Common myeloid progenitor, CD34-positive (primary cell): ENCODE measurements around the gene ARHGEF16.

Experiments
- CTCF ChIA-PET: fragments of 350-600 bp; sonication (Branson Sonifier 250); formaldehyde crosslinking; loops from one replicate; lab custom pipeline; 2021; ENCODE audit warnings: antibody characterized with exemption; lab: Charles Lee
- POLR2A ChIA-PET: fragments of 350-600 bp; sonication (Branson Sonifier 250); formaldehyde crosslinking; loops from one replicate; lab custom pipeline; 2021; ENCODE audit warnings: antibody characterized with exemption; lab: Charles Lee
- DNase-seq, 3 donors: peaks; one replicate each; pipeline versions ENCODE4 v3.0.0 to v3.0.0-alpha.2; 2013
- H3K27ac ChIP-seq, 2 experiments: 1 replicate in 1 of 2; 2 replicates in 1 of 2; pipeline ENCODE4 v1.7.0; 2013; ENCODE audit warnings: inconsistent platforms in 2 of 2, low read length in 2 of 2, mild to moderate bottlenecking in 2 of 2, low read depth in 1 of 2, moderate library complexity in 1 of 2; ENCODE audit not compliant: severe bottlenecking in 2 of 2, insufficient read depth in 1 of 2, poor library complexity in 1 of 2
- H3K27me3 ChIP-seq, 5 experiments: replicated peaks in 2 of 5; 1 replicate in 3 of 5; 2 replicates in 2 of 5; pipeline versions ENCODE4 v1.6.1 to v1.7.0; 2013; ENCODE audit warnings: low read length in 4 of 5, mild to moderate bottlenecking in 2 of 5, moderate library complexity in 2 of 5, inconsistent platforms in 1 of 5; ENCODE audit not compliant: insufficient read depth in 5 of 5, control insufficient read depth in 4 of 5
- H3K36me3 ChIP-seq, 4 experiments: 1 replicate in 2 of 4; 2 replicates in 2 of 4; pipeline versions ENCODE4 v1.6.1 to v1.7.0; 2013; ENCODE audit warnings: low read length in 3 of 4, control low read depth in 1 of 4, mild to moderate bottlenecking in 1 of 4; ENCODE audit not compliant: control insufficient read depth in 4 of 4, insufficient read depth in 4 of 4
- H3K4me1 ChIP-seq, 4 experiments: 1 replicate in 3 of 4; 2 replicates in 1 of 4; pipeline versions ENCODE4 v1.6.1 to v1.7.1; 2013; ENCODE audit warnings: low read length in 3 of 4, mild to moderate bottlenecking in 3 of 4, control low read depth in 1 of 4, inconsistent platforms in 1 of 4, moderate library complexity in 1 of 4; ENCODE audit not compliant: control insufficient read depth in 4 of 4, insufficient read depth in 4 of 4; ENCODE audit errors: control extremely low read depth in 1 of 4
- H3K4me3 ChIP-seq, 7 experiments: 1 replicate in 4 of 7; 2 replicates in 3 of 7; pipeline versions ENCODE4 v1.5.1 to v1.7.0; 2013; ENCODE audit warnings: mild to moderate bottlenecking in 7 of 7, low read length in 6 of 7, moderate library complexity in 6 of 7, inconsistent platforms in 2 of 7, low read depth in 2 of 7, control low read depth in 1 of 7; ENCODE audit not compliant: insufficient read depth in 4 of 7, control insufficient read depth in 1 of 7; ENCODE audit errors: extremely low read depth in 1 of 7
- H3K9me3 ChIP-seq, 5 experiments: 1 replicate in 4 of 5; 2 replicates in 1 of 5; pipeline versions ENCODE4 v1.6.1 to v1.7.1; 2013; ENCODE audit warnings: low read length in 4 of 5, mild to moderate bottlenecking in 2 of 5, inconsistent platforms in 1 of 5, low read depth in 1 of 5, moderate library complexity in 1 of 5; ENCODE audit not compliant: control insufficient read depth in 4 of 5, insufficient read depth in 2 of 5; ENCODE audit errors: control extremely low read depth in 1 of 5
- WGBS: methylation state at CpG from one replicate; pipeline ENCODE4 v1.1.5; 2013; ENCODE audit not compliant: insufficient coverage; 5-methylcytosine and 5-hydroxymethylcytosine counted together

ARHGEF16 gene

DNA sequence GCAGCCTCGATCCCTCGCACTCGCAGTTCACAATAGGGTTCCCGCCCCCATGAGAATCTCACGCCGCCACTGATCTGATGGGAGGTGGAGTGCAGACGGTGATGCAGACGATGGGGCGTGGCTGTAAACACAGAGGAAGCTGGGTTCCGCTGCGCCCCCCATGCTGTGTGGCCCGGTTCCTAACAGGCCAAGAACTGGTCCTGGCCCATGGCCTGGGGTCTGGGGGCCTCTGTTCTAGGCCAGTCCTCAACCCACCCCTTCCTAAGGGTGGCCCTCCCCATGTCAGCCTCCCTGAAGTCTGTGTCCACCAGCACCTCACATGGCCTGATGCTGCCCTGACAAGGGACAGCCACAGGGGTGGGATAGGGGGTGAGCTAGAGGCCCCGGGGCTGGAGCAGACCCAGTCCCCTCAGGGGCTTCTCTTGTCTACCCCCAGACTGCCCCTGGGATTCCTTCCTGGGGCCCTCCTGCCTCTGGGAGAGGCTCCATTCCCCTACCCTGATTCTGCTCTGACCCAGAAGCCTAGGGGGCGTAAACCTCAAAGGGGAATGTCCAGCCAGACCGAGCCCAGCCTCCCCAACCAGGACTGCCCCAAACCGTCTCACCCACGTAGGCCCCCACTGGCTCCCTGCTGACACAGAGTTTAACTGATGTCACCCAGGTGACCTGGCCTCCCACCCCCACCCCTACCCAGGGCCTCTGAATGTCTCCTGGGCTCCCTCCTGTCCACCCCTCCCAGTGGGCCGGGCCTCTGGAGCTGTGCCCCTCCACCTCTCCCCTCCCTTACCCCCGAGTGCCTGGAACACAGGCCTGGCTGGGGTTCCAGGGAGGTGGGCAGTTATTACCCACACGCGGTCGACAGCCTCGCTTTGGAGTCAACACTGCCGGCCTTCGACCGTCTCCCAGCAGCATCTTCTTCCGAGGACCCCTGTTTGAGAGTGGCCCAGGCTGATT lies 14.8 kb upstream of the ARHGEF16 start:
- no peak for DNase-seq
- no peaks in the 10 kb centered on the region for H3K9me3 ChIP-seq
- no peak overlapping the region for H3K4me3 ChIP-seq
- peaks cover 0 to 3% (median 0%) of the 10 kb centered on the region in 4 experiments for H3K36me3 ChIP-seq
- POLR2A ChIA-PET = no interaction called here
- WGBS = 84% methylated on average over 23 of the region's 27 CpGs
- no peak overlapping the region for H3K27ac ChIP-seq
- peaks cover 0 to 26% (median 2%) of the 10 kb centered on the region in 5 experiments for H3K27me3 ChIP-seq
- H3K4me1 ChIP-seq = no peaks in the 10 kb centered on the region
- CTCF ChIA-PET = interaction anchor here (1.3 to 1.4 kb wide), 2 partner anchors 13 to 15 kb away, joined by 3 to 6 read pairs; no protein-coding TSS in a partner anchor

- Histone ChIP-seq H3K27ac (no peak overlapping the region), H3K27me3 (peaks cover 0 to 26% (median 2%) of the 10 kb centered on the region in 5 experiments), H3K4me1 (no peaks in the 10 kb centered on the region), H3K4me3 (no peak overlapping the region), H3K36me3 (no peaks in the 10 kb centered on the region), H3K9me3 (no peaks in the 10 kb centered on the region)
- WGBS = 80% methylated on average over 7 of the region's 10 CpGs
- CTCF ChIA-PET = interaction anchor here (1.2 to 1.3 kb wide), 2 partner anchors 13 to 16 kb away, joined by 3 to 6 read pairs; no protein-coding TSS in a partner anchor
- POLR2A ChIA-PET = no interaction called here
- no peak for DNase-seq
These were observed 14.2 kb upstream of the ARHGEF16 start for GRCh38 chr1:3440300-3440681.

- POLR2A ChIA-PET = no interaction called here
- no peaks in the 10 kb centered on the region for H3K9me3 ChIP-seq
- no peaks in the 10 kb centered on the region for H3K36me3 ChIP-seq
- peaks cover 0 to 26% (median 2%) of the 10 kb centered on the region in 5 experiments for H3K27me3 ChIP-seq
- DNase-seq = no peak
- H3K27ac ChIP-seq = no peak overlapping the region
- CTCF ChIA-PET = interaction anchor here (1.2 to 1.8 kb wide), 3 partner anchors 12 to 17 kb away, joined by 3 to 7 read pairs (median 6); no protein-coding TSS in a partner anchor
- no peaks in the 10 kb centered on the region for H3K4me1 ChIP-seq
- WGBS = 79% methylated on average over 16 of the region's 20 CpGs
- H3K4me3 ChIP-seq = no peak overlapping the region
These were observed 13.6 kb upstream of the ARHGEF16 start for GRCh38 chr1:3440711-3441409.

- WGBS = 96% methylated on average over 8 of the region's 8 CpGs
- no peak for DNase-seq
- Histone ChIP-seq H3K4me1 (no peaks in the 10 kb centered on the region), H3K27me3 (peaks cover 0 to 26% (median 2%) of the 10 kb centered on the region in 5 experiments), H3K4me3 (no peak overlapping the region), H3K9me3 (no peaks in the 10 kb centered on the region), H3K27ac (no peak overlapping the region), H3K36me3 (no peaks in the 10 kb centered on the region)
- CTCF ChIA-PET = interaction anchor here (1.2 to 1.8 kb wide), 2 partner anchors 11 to 17 kb away, joined by 3 to 7 read pairs; no protein-coding TSS in a partner anchor
- POLR2A ChIA-PET = no interaction called here
These were observed 13.0 kb upstream of the ARHGEF16 start for GRCh38 chr1:3441410-3441847.

DNA sequence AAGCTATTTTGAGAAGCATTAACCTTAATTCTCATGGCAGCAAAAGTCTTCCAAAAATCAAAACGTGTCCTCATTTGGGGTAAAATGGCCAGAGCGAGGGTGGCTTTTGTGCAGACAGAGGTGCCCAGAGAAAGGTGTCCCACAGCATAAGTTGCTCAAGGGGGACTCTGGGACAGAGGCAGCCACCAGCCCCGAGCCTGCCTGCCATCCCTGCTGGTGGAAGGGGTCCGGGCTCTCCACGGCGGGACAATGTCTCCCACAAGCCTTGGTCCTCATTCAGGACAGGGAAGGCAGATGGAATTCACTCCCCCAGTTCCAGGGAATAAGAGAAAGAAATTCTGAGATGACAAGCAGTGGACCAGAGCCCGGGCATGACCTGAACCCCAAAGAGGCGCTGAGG lies 12.6 kb upstream of the ARHGEF16 start:
- ChIA-PET POLR2A (no interaction called here), CTCF (interaction anchor here (1.2 to 1.8 kb wide), 2 partner anchors 11 to 30 kb away, joined by 3 to 7 read pairs; no protein-coding TSS in a partner anchor)
- DNase-seq = no peak
- 100% methylated on average over 7 of the region's 8 CpGs for WGBS
- Histone ChIP-seq H3K27ac (no peak overlapping the region), H3K36me3 (no peaks in the 10 kb centered on the region), H3K4me1 (no peaks in the 10 kb centered on the region), H3K4me3 (no peak overlapping the region), H3K9me3 (no peaks in the 10 kb centered on the region), H3K27me3 (peaks cover 0 to 26% (median 2%) of the 10 kb centered on the region in 5 experiments)

DNA sequence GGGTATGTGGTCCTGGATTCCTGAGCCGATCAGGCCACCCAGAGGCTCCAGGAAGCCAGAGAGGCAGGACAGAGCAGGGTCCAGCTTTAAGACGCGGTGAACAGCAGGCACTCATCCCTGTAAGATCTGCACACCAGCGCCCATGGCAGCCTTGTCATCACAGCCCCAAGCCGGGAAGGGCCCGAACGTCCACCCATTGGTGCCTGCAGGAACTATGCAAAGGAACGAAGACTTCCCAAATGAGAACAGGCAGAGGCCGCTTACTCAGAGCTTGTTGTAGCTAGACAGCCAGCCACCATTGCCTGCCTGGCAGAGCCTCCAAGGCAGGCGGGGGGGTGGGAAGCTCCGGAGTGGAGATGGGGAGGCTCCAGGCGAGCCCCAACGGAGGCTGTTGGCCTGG lies 12.1 kb upstream of the ARHGEF16 start:
- no peak for DNase-seq
- Histone ChIP-seq H3K27me3 (peaks cover 0 to 26% (median 2%) of the 10 kb centered on the region in 5 experiments), H3K9me3 (no peaks in the 10 kb centered on the region), H3K27ac (no peak overlapping the region), H3K36me3 (no peaks in the 10 kb centered on the region), H3K4me1 (no peaks in the 10 kb centered on the region), H3K4me3 (no peak overlapping the region)
- 82% methylated on average over 7 of the region's 13 CpGs for WGBS
- CTCF ChIA-PET = interaction anchor here (1.2 to 1.8 kb wide), 2 partner anchors 10 to 29 kb away, joined by 3 to 7 read pairs; no protein-coding TSS in a partner anchor
- POLR2A ChIA-PET = no interaction called here
